Measurements from ENCODE around the gene LY6G6F.
"Not testable (repeated sequence)": the region's sequence is repeated elsewhere in the genome, so short reads cannot be mapped to it uniquely, and the experiment has no call there.

The LY6G6F gene

GRCh38 chr6:31702819-31703716 is 3.6 kb upstream of the LY6G6F start, which contains the start of gene ABHD16A:
Gene ABHD16A, minus strand, starts transcription at chr6:31703324. Its CDS starts 43 bp downstream, at chr6:31703281.
- peak; percentile 97 for DNase-seq (ENCODE audit: low spot score)
- in situ Hi-C loops (cut with MboI; ENCODE audit: low pct_unique_long_range_greater_than_20kb, low sequenced_read_pairs, unreplicated experiment), result no loop called here
- no peak for TF ChIP-seq CTCF (IDR thresholded peaks at IDR 0.05; ENCODE audit: extremely low read depth, insufficient read depth, missing control alignments)

GRCh38 chr6:31705931-31706330 is 735 bp upstream of the LY6G6F start:
- no peak for TF ChIP-seq CTCF (IDR thresholded peaks at IDR 0.05; ENCODE audit: extremely low read depth, insufficient read depth, missing control alignments)
- in situ Hi-C loops (cut with MboI; ENCODE audit: low pct_unique_long_range_greater_than_20kb, low sequenced_read_pairs, unreplicated experiment), result no loop called here
- no peak for DNase-seq (ENCODE audit: low spot score)

- TF ChIP-seq CTCF (IDR thresholded peaks at IDR 0.05; ENCODE audit: extremely low read depth, insufficient read depth, missing control alignments), result no peak
- DNase-seq (ENCODE audit: low spot score), result no peak
- in situ Hi-C loops (cut with MboI; ENCODE audit: low pct_unique_long_range_greater_than_20kb, low sequenced_read_pairs, unreplicated experiment), result no loop called here
These were observed 1.0 kb downstream of the LY6G6F start for GRCh38 chr6:31707701-31708100.

- TF ChIP-seq CTCF (IDR thresholded peaks at IDR 0.05; ENCODE audit: extremely low read depth, insufficient read depth, missing control alignments), result no peak
- in situ Hi-C loops (cut with MboI; ENCODE audit: low pct_unique_long_range_greater_than_20kb, low sequenced_read_pairs, unreplicated experiment), result no loop called here
- no peak for DNase-seq (ENCODE audit: low spot score)
These were observed 1.6 kb downstream of the LY6G6F start for GRCh38 chr6:31708224-31708623.

GRCh38 chr6:31709157-31709556 is 2.5 kb downstream of the LY6G6F start:
- DNase-seq (ENCODE audit: low spot score); in situ Hi-C loops (cut with MboI; ENCODE audit: low pct_unique_long_range_greater_than_20kb, low sequenced_read_pairs, unreplicated experiment): not testable (repeated sequence)

DNA sequence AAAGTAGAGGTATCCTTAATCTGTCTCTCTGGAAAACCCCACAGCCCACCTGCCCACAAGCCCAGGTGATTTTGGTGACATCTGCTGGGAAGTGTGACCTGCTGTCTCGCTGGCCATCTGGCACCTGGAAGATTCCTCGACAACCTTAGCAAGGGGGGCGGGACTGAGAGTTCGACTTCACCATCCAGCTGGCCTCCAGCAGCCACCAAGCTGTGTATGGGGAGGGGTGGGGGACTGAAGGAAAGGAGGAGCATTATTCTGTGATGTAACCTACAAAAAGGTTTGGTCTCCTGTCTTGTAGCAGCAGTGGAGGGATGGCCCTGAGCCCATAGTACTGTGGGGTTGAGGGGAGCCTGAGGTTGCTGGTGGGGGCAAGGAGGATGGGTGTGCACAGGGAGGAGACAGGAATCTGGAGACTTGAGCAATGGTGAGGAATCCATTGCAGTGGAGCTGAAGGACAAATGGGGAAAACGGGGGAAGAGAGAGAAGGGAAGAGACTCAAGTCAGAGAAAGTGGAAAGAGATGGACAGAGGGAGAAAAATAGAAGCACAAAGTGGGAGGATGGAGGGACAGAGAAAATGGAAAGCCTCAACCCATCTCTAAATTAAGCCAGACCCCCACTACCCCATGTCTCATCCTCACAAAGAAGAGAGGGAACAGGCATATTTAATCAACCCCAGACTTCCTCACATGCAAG is 4.0 kb downstream of the LY6G6F start:
- TF ChIP-seq CTCF (IDR thresholded peaks at IDR 0.05; ENCODE audit: extremely low read depth, insufficient read depth, missing control alignments), result no peak
- DNase-seq (ENCODE audit: low spot score), result no peak
- in situ Hi-C loops (cut with MboI; ENCODE audit: low pct_unique_long_range_greater_than_20kb, low sequenced_read_pairs, unreplicated experiment), result no loop called here

- in situ Hi-C loops (cut with MboI; ENCODE audit: low pct_unique_long_range_greater_than_20kb, low sequenced_read_pairs, unreplicated experiment), result no loop called here
- TF ChIP-seq CTCF (IDR thresholded peaks at IDR 0.05; ENCODE audit: extremely low read depth, insufficient read depth, missing control alignments), result no peak
- no peak for DNase-seq (ENCODE audit: low spot score)
These were observed 4.6 kb downstream of the LY6G6F start for GRCh38 chr6:31711233-31711632.

All from GM13977 (cell line).